ENCODE data around the gene ANAPC13.

ANAPC13 gene

GRCh38 chr3:134485718-134486576 lies at the start of gene ANAPC13, which contains the start of gene CEP63:
Gene ANAPC13 (minus strand): TSS chr3:134485985. CDS start chr3:134482904, 3,081 bp downstream.
Gene CEP63 (plus strand): TSS chr3:134486057. CDS start chr3:134495321, 9,264 bp downstream.
- DNase-seq: peak; percentile 93

- DNase-seq: no peak
Observed at GRCh38 chr3:134535186-134535970, 49.6 kb upstream of the ANAPC13 start.

GRCh38 chr3:134533493-134533892 lies 47.7 kb upstream of the ANAPC13 start:
- DNase-seq: no peak

GRCh38 chr3:134527538-134528186 lies 41.9 kb upstream of the ANAPC13 start:
- DNase-seq: no peak

- no peak for DNase-seq
Observed at GRCh38 chr3:134527037-134527436, 41.3 kb upstream of the ANAPC13 start.

- DNase-seq: no peak
Observed at GRCh38 chr3:134526319-134526718, 40.5 kb upstream of the ANAPC13 start.

- DNase-seq: no peak
Observed at GRCh38 chr3:134525293-134525692, 39.5 kb upstream of the ANAPC13 start.

- no peak for DNase-seq
Observed at GRCh38 chr3:134522541-134522940, 36.8 kb upstream of the ANAPC13 start.

GRCh38 chr3:134517791-134518190 lies 32.0 kb upstream of the ANAPC13 start:
- no peak for DNase-seq

- DNase-seq: no peak
Observed at GRCh38 chr3:134516905-134517304, 31.1 kb upstream of the ANAPC13 start.

- no peak for DNase-seq
Observed at GRCh38 chr3:134511500-134511899, 25.7 kb upstream of the ANAPC13 start.

GRCh38 chr3:134505485-134505884 lies 19.7 kb upstream of the ANAPC13 start:
- no peak for DNase-seq

- DNase-seq: no peak
Observed at GRCh38 chr3:134504132-134504531, 18.3 kb upstream of the ANAPC13 start.

GRCh38 chr3:134503266-134503665 lies 17.5 kb upstream of the ANAPC13 start:
- DNase-seq: no peak

- no peak for DNase-seq
Observed at GRCh38 chr3:134496471-134497071, 10.8 kb upstream of the ANAPC13 start.

GRCh38 chr3:134495980-134496379 lies 10.2 kb upstream of the ANAPC13 start:
- no peak for DNase-seq

GRCh38 chr3:134494495-134494894 lies 8.7 kb upstream of the ANAPC13 start:
- no peak for DNase-seq

GRCh38 chr3:134487406-134487805 lies 1.6 kb upstream of the ANAPC13 start:
- DNase-seq: no peak

- DNase-seq: no peak
Observed at GRCh38 chr3:134486577-134487041, 824 bp upstream of the ANAPC13 start.

GRCh38 chr3:134485075-134485717 lies 589 bp downstream of the ANAPC13 start:
- DNase-seq: no peak

GRCh38 chr3:134483195-134483900 lies 2.4 kb downstream of the ANAPC13 start:
- no peak for DNase-seq

GRCh38 chr3:134482622-134483021 lies 3.2 kb downstream of the ANAPC13 start:
- no peak for DNase-seq

Measured in NK-92 treated with Interleukin-12 subunit alpha and Interleukin-12 subunit beta, amount 100 ng/mL, for 24 hours (cell line).